Skin of body (tissue), 2 donors: ENCODE data around the gene SAAL1. TPM values are rescaled to one million over a fixed set of nuclear protein-coding genes. Genes with fewer than 3 reads are reported as not detected.
A peak's percentile ranks its signal among the peaks of the same experiment; 100 is the strongest.
"Not testable (repeated sequence)": the region's sequence is repeated elsewhere in the genome, so short reads cannot be mapped to it uniquely, and the experiment has no call there.

Source experiments
- DNase-seq: peaks from one replicate; lab custom pipeline; 2025; lab: John Stamatoyannopoulos, UW
- total RNA-seq: library from RNA; depleted of rRNA; stranded (reverse); fragments of >200 nt; gene quantifications from one replicate; pipeline ENCODE4 v1.2.3, GENCODE V29; 2014

SAAL1 gene
- 15.8 TPM for total RNA-seq

GRCh38 chr11:18105802-18106574 lies at the start of gene SAAL1:
TSS of gene SAAL1 (minus strand) at chr11:18106082. CDS start at chr11:18106041, 41 bp downstream.
- peak; percentile 42 for DNase-seq

GRCh38 chr11:18151581-18151980 lies 45.7 kb upstream of the SAAL1 start:
- DNase-seq, result no peak

GRCh38 chr11:18145837-18146236 lies 40.0 kb upstream of the SAAL1 start:
- no peak for DNase-seq

- DNase-seq, result no peak
These were observed 39.1 kb upstream of the SAAL1 start for GRCh38 chr11:18145025-18145424.

- DNase-seq, result no peak
These were observed 38.4 kb upstream of the SAAL1 start for GRCh38 chr11:18144243-18144642.

GRCh38 chr11:18140145-18140544 lies 34.3 kb upstream of the SAAL1 start:
- no peak for DNase-seq

GRCh38 chr11:18137186-18137800 lies 31.4 kb upstream of the SAAL1 start:
- DNase-seq, result no peak

GRCh38 chr11:18135308-18135707 lies 29.4 kb upstream of the SAAL1 start:
- no peak for DNase-seq

GRCh38 chr11:18132341-18132740 lies 26.5 kb upstream of the SAAL1 start, which contains the start of gene MRGPRX3:
TSS of gene MRGPRX3 (plus strand) at chr11:18132571. CDS start at chr11:18137203, 4,632 bp downstream.
- no peak for DNase-seq

GRCh38 chr11:18131115-18131514 lies 25.2 kb upstream of the SAAL1 start:
- DNase-seq, result not testable (repeated sequence)

GRCh38 chr11:18121331-18121828 lies 15.5 kb upstream of the SAAL1 start:
- DNase-seq, result not testable (repeated sequence)

GRCh38 chr11:18115360-18116127 lies 9.7 kb upstream of the SAAL1 start:
- no peak for DNase-seq

GRCh38 chr11:18111005-18111404 lies 5.1 kb upstream of the SAAL1 start:
- no peak for DNase-seq

GRCh38 chr11:18108254-18108653 lies 2.4 kb upstream of the SAAL1 start:
- no peak for DNase-seq

- no peak for DNase-seq
These were observed 806 bp upstream of the SAAL1 start for GRCh38 chr11:18106688-18107087.

- DNase-seq, result no peak
These were observed 638 bp downstream of the SAAL1 start for GRCh38 chr11:18105086-18105801.

- DNase-seq, result no peak
These were observed 4.8 kb downstream of the SAAL1 start for GRCh38 chr11:18100926-18101656.

GRCh38 chr11:18093959-18094358 lies 11.9 kb downstream of the SAAL1 start:
- DNase-seq, result no peak

GRCh38 chr11:18091731-18092130 lies 14.2 kb downstream of the SAAL1 start:
- DNase-seq, result no peak

- DNase-seq, result no peak
These were observed 16.9 kb downstream of the SAAL1 start for GRCh38 chr11:18088966-18089365.

GRCh38 chr11:18088366-18088765 lies 17.5 kb downstream of the SAAL1 start:
- no peak for DNase-seq
